Measurements from ENCODE around the gene MED6. TPM values are rescaled to one million over a fixed set of nuclear protein-coding genes. Genes with fewer than 3 reads are reported as not detected.
A peak's percentile ranks its signal among the peaks of the same experiment; 100 is the strongest.

The MED6 gene
- total RNA-seq, 1 donor from 2014 or later, result 26.5 TPM

DNA sequence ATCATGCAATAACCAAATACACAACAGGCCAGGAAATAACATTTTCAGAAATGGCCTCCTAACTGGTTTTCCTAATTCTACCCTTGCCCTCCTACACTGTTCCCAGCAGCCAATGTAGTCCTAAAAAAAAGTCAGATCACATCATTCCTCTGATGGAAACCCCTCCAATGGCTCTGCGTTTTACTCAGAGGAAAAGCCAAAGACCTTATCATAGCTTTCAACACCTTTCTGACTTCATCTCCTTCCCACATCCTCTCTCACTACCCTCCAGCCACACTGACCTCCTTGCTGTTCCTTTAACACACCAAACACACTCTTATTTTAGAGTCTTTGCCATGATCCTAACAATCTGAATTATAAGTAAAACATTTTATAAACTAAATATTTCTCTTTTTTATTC is 1.1 kb downstream of the MED6 start:
- Mint-ChIP-seq H3K4me1 (ENCODE audit: low read depth) (peaks cover 27% of the 10 kb centered on the region), H3K27me3 (ENCODE audit: low read depth) (peaks cover 3% of the 10 kb centered on the region), H3K36me3 (ENCODE audit: low read depth) (peaks cover 1% of the 10 kb centered on the region), H3K27ac (ENCODE audit: unreplicated experiment) (peak overlapping the region; percentile 35), H3K9me3 (ENCODE audit: low read depth) (no peaks in the 10 kb centered on the region), H3K4me3 (ENCODE audit: unreplicated experiment) (peak overlapping the region; percentile 99)
- DNase-seq (ENCODE audit: low spot score), result no peak
- TF ChIP-seq, protein P1, sequence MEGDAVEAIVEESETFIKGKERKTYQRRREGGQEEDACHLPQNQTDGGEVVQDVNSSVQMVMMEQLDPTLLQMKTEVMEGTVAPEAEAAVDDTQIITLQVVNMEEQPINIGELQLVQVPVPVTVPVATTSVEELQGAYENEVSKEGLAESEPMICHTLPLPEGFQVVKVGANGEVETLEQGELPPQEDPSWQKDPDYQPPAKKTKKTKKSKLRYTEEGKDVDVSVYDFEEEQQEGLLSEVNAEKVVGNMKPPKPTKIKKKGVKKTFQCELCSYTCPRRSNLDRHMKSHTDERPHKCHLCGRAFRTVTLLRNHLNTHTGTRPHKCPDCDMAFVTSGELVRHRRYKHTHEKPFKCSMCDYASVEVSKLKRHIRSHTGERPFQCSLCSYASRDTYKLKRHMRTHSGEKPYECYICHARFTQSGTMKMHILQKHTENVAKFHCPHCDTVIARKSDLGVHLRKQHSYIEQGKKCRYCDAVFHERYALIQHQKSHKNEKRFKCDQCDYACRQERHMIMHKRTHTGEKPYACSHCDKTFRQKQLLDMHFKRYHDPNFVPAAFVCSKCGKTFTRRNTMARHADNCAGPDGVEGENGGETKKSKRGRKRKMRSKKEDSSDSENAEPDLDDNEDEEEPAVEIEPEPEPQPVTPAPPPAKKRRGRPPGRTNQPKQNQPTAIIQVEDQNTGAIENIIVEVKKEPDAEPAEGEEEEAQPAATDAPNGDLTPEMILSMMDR (IDR thresholded peaks at IDR 0.05), result no peak

DNA sequence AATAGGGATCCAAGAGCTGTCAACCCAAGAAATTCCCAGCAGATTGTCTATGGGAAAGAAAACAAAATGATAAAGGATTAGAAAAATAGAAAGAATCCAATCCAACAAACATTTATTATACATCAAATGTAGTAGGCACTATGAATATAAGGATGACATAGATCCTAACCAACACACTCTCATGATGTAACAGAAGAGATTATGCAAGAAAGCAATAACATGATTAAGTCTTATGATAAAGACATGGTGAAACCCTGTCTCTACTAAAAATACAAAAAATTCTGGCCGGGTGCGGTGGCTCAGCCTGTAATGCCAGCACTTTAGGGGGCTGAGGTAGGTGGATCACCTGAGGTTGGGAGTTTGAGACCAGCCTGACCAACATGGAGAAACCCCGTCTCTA is 2.7 kb downstream of the MED6 start:
- TF ChIP-seq, protein P1 (IDR thresholded peaks at IDR 0.05), result no peak
- Mint-ChIP-seq H3K27ac (ENCODE audit: unreplicated experiment) (no peak overlapping the region), H3K9me3 (ENCODE audit: low read depth) (no peaks in the 10 kb centered on the region), H3K4me1 (ENCODE audit: low read depth) (peaks cover 27% of the 10 kb centered on the region), H3K4me3 (ENCODE audit: unreplicated experiment) (no peak overlapping the region), H3K27me3 (ENCODE audit: low read depth) (peaks cover 2% of the 10 kb centered on the region), H3K36me3 (ENCODE audit: low read depth) (peaks cover 1% of the 10 kb centered on the region)
- no peak for DNase-seq (ENCODE audit: low spot score)

GRCh38 chr14:70595443-70596185 is 4.8 kb downstream of the MED6 start:
- TF ChIP-seq, protein P1 (IDR thresholded peaks at IDR 0.05), result no peak
- no peaks in the 10 kb centered on the region for H3K9me3 Mint-ChIP-seq (ENCODE audit: low read depth)
- H3K4me1 Mint-ChIP-seq (ENCODE audit: low read depth), result peaks cover 16% of the 10 kb centered on the region
- no peak for DNase-seq (ENCODE audit: low spot score)
- H3K27ac Mint-ChIP-seq (ENCODE audit: unreplicated experiment), result no peak overlapping the region
- H3K27me3 Mint-ChIP-seq (ENCODE audit: low read depth), result no peaks in the 10 kb centered on the region
- H3K36me3 Mint-ChIP-seq (ENCODE audit: low read depth), result peaks cover 8% of the 10 kb centered on the region
- H3K4me3 Mint-ChIP-seq (ENCODE audit: unreplicated experiment), result no peak overlapping the region

- Mint-ChIP-seq H3K4me1 (ENCODE audit: low read depth) (peaks cover 6% of the 10 kb centered on the region), H3K27ac (ENCODE audit: unreplicated experiment) (no peak overlapping the region), H3K4me3 (ENCODE audit: unreplicated experiment) (no peak overlapping the region), H3K27me3 (ENCODE audit: low read depth) (no peaks in the 10 kb centered on the region), H3K36me3 (ENCODE audit: low read depth) (peaks cover 10% of the 10 kb centered on the region), H3K9me3 (ENCODE audit: low read depth) (no peaks in the 10 kb centered on the region)
- no peak for DNase-seq (ENCODE audit: low spot score)
- TF ChIP-seq, protein P1 (IDR thresholded peaks at IDR 0.05), result no peak
Observed at GRCh38 chr14:70594461-70594860, 6.0 kb downstream of the MED6 start.

DNA sequence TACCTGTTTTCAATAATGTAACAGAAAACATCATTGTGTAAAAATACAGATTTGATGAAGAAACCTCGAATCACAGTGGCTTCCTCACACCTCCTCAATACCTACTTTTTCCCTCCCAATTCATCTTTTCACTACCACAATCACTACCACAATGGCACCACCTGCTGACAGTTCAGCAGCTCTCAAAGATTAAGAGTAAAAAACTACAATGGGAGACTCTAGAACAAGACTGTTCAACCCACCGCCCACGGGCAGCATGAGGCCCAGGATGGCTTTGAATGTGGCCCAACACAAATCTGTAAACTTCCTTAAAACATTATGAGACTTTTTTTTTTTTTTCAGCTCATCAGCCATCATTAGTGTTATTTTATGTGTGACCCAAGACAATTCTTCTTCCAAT is 15.2 kb downstream of the MED6 start:
- TF ChIP-seq, protein P1 (IDR thresholded peaks at IDR 0.05), result peak; percentile 29
- Mint-ChIP-seq H3K27me3 (ENCODE audit: low read depth) (no peaks in the 10 kb centered on the region), H3K9me3 (ENCODE audit: low read depth) (no peaks in the 10 kb centered on the region)

More for the DNA sequence above, 15.2 kb downstream of the MED6 start:
- no peak overlapping the region for H3K27ac Mint-ChIP-seq (ENCODE audit: unreplicated experiment)
- H3K36me3 Mint-ChIP-seq (ENCODE audit: low read depth), result peaks cover 20% of the 10 kb centered on the region
- DNase-seq (ENCODE audit: low spot score), result no peak
- H3K4me3 Mint-ChIP-seq (ENCODE audit: unreplicated experiment), result no peak overlapping the region
- no peaks in the 10 kb centered on the region for H3K4me1 Mint-ChIP-seq (ENCODE audit: low read depth)
